Left ventricle myocardium superior (tissue), 1 donor: ENCODE data around the gene PAN3. TPM values are rescaled to one million over a fixed set of nuclear protein-coding genes. Genes with fewer than 3 reads are reported as not detected.

Source experiments
- ATAC-seq: fragments of 200-7000 bp; cut with Tn5 transposase; one replicate; pipeline ENCODE4 v1.9.1; 2020; ENCODE audit warnings: mild to moderate bottlenecking, moderate library complexity
- DNase-seq: peaks from one replicate; pipeline ENCODE4 v3.0.0-alpha.2; 2020
- intact Hi-C: fragments of 100-400 bp; cut with micrococcal nuclease; formaldehyde crosslinking; loops from one replicate; pipeline ENCODE4 v1.11.0; 2022
- total RNA-seq: library from RNA; stranded (reverse); fragmentation: NEBNext Ultra II Directional; extraction: Animal tissue kit (Norgen Biotek cat#: 25700); gene quantifications from one replicate; pipeline ENCODE4 v1.2.1, GENCODE V29; 2021
- donor health status: DM: no; HTN: yes; CAD: no; lungs with severe emphysema.

PAN3 gene
- total RNA-seq, 1 donor from 2014 or later: 9.7 TPM

DNA sequence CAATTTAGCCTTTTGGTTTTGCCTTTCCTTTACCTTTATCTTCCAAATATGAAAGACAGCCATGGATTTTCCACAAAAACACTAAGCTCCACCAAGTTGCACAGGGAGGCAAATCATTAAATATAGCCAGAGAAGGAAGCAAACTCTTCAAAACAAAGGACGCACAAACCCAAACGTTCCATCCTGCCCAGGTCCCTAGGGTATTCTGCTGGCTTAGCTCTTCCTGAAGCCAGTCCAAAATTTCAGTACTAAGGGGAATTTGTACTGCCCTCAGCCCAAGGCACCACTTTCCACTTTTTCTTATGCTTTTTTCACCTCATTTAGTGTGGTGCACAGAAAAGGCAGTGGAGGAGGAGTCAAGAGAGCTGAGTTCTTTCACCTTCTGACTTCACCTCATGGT, 186.7 kb downstream of the PAN3 start:
- DNase-seq (no peak), ATAC-seq (peak; percentile 54)
- intact Hi-C loops: no loop called here

DNA sequence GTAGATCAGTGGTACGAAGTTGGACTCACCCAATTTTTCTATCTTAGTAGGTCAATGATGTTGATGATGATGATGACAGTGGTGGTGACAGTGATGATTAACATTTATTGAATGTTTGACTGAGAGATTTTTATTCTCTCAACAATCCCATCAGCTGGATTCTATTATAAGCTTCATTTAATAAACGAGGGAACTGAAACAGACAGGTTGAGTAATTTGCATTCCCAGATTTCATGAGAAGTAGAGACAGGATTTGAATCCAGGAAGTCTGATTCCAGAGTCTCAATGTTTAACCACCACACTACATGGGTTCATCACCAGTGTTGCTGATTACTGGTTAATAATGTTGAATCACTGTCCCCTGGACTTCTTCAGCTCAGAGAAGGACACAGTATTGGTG, 187.7 kb downstream of the PAN3 start:
- DNase-seq (no peak), ATAC-seq (no peak)
- intact Hi-C loops: no loop called here

DNA sequence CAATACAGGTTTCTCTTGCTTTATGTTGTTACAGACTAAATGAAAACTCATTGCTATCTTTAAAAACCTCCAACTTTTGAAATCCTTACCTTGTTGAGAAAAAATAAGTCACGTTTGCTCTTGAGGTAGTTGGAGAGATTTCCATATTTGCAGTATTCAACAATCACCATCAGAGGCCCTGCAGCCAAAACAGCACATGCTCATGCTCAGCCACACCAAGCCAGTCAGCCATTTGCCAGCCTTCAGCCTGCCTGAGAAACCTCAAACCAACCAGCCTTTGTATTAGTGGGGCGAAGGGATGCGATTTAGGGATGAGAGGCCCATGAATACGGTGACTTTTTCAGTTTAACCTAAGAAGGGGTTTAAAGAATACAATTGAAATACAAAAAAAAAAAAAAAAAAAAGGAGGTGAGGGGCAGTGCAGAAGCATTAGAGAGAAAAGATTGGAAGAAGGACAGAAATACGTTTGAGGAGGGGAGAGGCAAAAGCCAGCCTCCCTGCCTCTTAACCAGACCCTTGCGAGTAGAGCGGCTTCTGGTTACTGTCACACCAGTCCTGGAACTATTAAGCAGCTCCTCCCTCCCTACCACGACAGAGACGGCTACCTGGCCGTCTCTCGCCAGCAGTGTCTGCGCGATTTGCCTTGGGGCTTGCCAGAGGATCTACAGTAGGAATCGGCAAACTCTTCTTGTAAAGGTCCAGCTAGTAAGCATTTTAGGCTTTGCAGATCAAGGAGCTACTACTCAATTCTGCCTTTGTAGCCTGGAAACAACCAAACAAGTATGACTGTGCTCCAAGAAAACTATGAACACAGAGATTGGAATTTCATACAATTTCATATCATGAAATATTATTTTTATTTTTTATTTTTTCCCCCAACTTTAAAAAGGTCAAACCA, 189.3 kb downstream of the PAN3 start:
- ATAC-seq (no peak), DNase-seq (no peak)
- intact Hi-C loops: no loop called here

DNA sequence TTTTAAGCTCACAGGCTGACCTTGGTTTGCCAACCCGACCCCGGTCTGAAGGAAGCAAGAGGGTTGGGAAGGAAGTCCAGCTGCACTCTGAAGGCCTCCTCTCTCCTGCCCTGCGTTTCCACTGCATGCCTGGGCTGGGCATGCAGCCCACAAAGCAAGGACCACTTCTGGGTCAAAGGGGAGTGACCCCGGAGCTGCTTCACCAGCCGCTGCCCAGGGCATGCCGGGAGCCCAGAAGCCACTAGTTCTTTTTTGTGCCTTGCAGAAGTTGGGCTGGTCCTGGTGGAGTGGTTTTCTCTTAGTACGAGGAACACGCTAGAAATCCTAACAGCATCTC, 189.9 kb downstream of the PAN3 start:
- ATAC-seq: no peak
- intact Hi-C loops: no loop called here
- DNase-seq: no peak

DNA sequence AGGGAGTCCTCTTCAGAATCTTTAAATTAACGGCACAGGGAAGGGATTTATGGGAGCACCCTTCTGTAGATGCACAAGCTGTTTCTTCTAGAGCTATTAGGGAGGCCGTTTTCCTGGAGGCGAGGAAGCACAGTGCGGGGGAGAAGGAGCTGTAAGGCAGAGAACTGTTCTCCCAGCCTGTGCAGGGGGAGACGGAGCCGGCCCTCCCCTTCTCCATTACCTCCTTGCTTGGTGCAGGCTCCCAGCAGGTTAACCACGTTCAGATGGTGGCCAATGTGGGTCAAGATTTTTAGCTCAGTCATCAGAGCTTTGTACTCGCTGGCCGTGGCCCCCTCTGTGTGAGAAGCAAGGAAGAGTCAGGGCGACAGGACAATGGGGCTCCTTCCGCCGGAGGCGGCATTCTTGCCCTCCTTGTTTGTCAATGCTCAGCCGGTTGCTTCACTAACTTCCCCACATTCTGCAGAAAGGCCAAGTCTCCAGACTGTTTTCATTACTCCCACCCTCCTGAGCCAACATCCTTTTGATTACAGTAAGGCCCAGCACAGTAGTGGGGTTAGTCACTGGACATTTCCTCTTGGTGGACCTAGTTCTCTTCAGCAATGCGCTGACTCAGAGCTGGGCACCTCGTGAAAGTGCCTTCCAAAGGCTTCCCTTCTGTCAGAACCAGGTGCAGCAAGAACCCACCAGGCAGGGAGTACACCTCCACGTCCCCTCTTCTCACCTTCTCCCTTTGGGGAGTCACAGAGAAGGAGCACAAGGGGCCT, 191.2 kb downstream of the PAN3 start:
- no peak for DNase-seq
- intact Hi-C loops: no loop called here
- peak; percentile 50 for ATAC-seq

DNA sequence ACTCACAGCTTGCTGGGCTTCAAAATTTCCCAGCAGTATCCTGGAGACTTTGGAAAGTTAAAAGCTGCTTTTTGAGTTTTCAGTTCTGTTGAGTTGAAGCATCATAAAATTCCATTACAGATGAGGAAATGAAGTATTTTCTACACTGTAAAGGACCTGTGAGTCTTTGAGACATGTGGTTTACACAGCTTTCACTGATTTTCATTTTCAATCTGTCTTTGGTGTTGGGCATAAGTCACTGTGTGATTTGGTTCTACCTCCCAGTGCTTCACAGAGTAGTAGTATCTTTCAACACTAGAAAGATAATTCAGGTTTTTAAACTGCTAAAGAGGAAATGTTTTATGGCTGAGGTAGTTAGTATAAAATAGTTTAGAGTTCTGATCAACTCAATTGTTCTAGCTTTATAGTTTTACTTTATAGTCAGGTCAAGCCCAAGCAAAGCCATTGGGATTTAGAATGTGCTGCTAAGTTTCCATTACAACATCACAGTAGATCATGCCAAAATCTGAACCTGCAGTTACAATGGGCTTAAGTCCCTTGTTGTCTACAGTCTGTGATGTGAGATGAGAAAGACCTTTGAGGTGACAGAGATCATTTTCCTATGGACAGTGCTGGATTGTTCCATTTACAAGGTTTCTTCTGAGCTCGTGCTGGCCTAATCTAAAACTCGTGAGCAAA, 195.0 kb downstream of the PAN3 start:
- DNase-seq (no peak), ATAC-seq (no peak)
- intact Hi-C loops: no loop called here

DNA sequence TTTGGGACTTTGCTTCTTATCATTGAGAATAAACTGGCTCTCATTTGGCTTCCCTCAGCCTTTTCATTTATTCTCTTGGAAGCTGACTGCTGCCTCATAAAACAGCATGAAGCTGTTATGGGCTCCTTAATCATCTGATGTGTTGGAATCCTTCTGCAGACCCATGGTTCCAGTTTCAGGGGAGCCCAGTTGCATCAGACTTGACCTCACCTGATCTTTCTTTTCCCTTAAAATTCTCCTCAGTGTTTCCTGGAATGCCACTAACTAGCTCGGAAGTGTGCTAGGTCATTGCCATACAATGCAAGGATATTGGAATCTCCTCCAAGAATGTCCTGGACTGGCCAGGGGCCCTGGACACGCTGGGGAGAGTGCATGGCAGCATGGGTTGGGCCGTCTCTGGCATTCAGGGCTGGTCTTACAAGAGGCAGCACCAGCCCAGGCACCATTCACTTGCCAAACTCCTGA, 197.9 kb downstream of the PAN3 start:
- ATAC-seq (peak; percentile 35), DNase-seq (no peak)
- intact Hi-C loops: no loop called here

DNA sequence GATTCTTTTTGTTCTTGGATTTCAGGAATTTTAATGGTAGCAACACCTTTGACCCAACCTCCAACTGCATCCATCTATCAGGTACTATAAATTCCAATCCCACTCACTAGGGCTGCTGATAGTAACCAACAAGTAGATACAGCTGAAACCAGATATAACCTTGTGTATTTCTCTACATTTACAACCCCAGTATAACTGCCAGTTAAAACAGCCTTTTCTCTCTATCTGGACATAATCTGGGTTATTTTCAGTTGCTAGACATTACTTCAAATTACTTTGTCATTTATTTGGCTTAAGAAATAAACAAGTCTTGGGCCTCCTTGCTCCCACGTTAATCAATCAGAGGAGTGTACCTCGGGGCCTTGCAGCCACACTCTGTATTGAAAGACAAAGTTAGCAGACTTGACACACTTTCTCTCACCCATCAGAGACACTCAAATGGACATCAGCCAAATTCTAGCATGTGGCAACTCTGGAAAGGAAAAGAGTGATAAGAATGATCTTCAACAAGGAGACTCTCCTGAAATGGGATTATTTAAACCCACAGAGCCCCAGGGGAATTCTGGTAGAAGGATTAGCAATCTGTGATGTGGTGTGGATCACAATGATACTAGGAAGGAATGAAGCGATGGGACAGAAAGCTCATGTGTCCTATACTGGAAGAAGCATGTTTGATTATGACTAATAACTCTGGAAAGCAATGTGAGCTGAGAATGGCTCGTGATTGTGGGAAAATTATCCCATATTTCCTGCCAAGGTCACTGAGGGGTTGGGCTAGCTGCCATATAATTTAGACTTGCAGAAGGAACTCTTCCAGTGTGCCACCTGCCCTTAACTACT, 199.0 kb downstream of the PAN3 start:
- intact Hi-C loops: no loop called here
- DNase-seq (no peak), ATAC-seq (peak; percentile 60)

DNA sequence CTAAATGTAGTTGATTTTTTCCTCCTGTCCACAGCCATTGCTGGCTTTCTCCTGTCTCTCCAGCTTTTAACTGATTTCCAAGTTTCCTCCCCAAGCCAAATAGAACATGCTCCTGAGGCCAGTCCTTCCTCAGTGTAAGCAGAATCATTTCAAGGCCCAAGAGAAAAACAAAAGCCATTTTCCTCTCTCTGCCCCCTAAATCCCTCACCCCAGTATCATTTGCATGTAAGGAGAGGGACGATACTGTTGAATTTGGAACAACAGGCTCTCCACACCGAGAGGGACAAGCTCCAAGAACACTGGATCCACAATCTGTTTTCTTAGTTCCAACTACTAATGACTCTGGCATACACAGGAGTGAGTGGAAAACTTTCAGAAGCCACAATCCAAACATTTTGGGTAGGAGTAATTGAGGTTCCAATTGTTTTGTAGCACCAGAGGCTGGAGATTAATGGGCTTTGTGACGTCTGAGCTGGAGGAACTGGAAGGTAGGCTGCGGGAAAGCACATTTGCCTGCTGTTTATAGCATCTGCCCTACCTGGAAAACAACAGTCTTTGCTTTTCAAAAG, 199.7 kb downstream of the PAN3 start:
- DNase-seq (no peak), ATAC-seq (peak; percentile 47)
- intact Hi-C loops: no loop called here

DNA sequence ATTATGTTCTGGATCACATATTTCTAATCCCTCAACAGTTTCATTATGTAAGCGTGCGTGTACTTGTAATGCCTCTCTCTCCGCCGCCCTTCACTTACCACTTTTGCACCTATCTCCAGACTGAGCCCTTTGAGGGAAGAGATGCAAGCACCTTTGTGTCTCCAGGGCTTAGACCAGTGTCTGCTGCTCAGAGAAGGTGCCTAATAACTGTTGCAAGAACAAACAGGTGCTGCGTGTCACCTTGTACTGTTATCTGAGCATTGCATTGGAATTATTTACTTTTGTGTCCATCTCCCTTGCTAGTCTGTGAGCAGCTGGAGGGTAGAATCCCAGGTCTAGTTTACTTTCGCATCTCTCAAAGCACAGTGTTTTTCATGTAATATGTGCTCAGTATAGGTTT, 200.4 kb downstream of the PAN3 start:
- ATAC-seq: no peak
- DNase-seq: no peak
- intact Hi-C loops: no loop called here

DNA sequence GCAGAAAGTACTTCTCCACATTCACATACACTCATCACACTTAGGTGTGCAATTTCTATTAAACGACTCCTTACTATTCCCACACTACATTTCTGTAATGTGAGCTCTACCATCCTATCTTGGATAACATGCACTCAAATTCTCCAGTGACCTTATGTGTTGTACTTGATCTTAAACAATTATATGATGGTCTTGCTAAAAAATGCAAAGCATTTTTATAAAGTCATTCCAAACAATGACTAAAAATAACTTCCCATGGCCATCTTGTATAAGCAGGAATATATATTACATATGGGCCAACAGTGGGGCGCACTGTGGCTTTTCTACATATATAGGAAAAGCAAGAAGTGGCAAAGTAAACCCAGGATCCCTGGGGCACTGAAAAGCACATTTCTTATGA, 201.1 kb downstream of the PAN3 start:
- intact Hi-C loops: no loop called here
- no peak for ATAC-seq
- no peak for DNase-seq

DNA sequence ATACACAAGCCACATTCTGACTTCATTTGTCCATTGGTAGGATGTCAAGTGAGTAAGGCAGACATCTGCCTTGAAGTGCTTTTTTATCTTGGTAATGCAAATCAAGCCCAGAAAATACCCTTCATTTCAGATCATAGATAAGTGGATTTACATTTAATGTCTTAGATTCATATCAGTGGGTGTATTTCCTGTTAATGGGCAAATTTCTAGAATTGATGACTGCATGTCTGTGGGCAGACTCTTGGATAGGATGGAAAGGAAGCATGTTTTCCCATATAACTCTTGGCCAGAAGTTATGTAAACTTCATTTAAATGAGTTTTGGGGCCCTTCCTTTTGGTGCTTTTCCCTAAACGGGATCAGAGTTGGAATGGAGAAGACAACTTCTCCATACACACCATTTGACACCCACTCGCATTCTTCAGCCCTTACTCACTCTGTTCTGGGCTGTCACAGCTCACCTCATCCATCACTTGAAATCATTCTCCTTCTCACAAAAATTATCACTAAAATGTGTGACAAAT, 202.0 kb downstream of the PAN3 start:
- ATAC-seq (no peak), DNase-seq (no peak)
- intact Hi-C loops: no loop called here

DNA sequence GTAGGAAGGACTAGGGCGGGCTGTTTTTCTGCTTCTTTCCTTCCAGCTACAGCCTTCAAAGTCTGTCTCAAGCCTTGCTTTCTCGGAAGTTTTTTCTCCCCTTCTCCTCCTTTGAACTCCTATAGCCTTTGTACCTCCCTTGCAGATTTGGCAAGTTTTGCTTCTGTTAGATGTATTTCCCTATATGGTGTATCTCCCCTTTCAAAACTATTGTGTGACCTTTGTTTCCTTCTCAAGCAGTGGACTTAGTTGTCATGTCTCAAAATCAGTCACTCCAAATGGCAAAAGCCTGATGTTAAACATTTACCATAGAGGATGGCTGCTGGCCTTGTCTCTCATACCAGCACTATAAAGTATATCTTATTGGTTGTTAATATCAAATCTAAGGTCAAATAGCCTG, 203.9 kb downstream of the PAN3 start:
- no peak for ATAC-seq
- DNase-seq: no peak
- intact Hi-C loops: no loop called here

DNA sequence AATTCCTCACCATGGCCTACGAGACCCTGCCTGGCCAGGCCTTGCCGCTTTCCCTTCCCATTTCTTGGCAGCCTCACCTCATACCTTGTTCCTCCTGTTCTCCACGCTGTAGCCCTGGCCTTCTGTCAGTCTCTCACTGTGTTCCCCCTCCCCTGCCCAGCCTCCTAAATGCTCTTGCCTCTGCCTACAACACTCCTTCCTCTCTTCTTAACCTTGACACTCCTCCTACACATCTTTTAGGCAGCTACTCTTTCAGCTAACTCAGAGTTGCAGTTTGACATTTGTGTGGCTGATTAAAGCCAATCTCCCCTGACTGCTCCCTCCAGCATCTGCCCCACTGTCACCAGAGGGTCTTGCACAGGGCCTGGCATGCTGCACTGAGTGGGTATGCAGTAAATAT, 205.8 kb downstream of the PAN3 start:
- ATAC-seq (no peak), DNase-seq (no peak)
- intact Hi-C loops: no loop called here

Other genes with a start within 250 kb of the PAN3 start
- gene PDX1, start 218.5 kb upstream of the PAN3 start, total RNA-seq: not detected
- gene CDX2, start 169.2 kb upstream of the PAN3 start, total RNA-seq: not detected
- gene URAD, start 149.9 kb upstream of the PAN3 start, total RNA-seq: not detected
- 0.07 TPM for gene FLT3, start 38.0 kb upstream of the PAN3 start, total RNA-seq